HepG2 (cell line): ENCODE measurements around the gene GAR1. TPM values are rescaled to one million over a fixed set of nuclear protein-coding genes. Genes with fewer than 3 reads are reported as not detected.

ENCODE experiments used
- ATAC-seq: fragments of 200-7000 bp; cut with Tn5 transposase; 3 replicates; pipeline ENCODE4 v1.9.1; 2020; ENCODE audit warnings: mild to moderate bottlenecking, moderate library complexity
- BruUV-seq: library from RNA; stranded (reverse); fragments of 400-500 nt; replicated peaks from 2 replicates; lab custom pipeline; 2021; lab: Mats Ljungman, UMichigan
- CTCF ChIA-PET: fragments of 300-600 bp; formaldehyde crosslinking; extraction: SDS; loops from one replicate; lab custom pipeline; 2021; ENCODE audit warnings: low total read pairs, inconsistent platforms, low intra/inter-chr PET ratio; lab: Yijun Ruan, JAX
- POLR2A ChIA-PET: fragments of 350-600 bp; sonication (Branson Sonifier 250); formaldehyde crosslinking; loops from one replicate; lab custom pipeline; 2020; ENCODE audit warnings: antibody characterized with exemption, inconsistent platforms; lab: Yijun Ruan, JAX
- DNase-seq: peaks from one replicate; pipeline ENCODE4 v3.0.0-alpha.2; 2015; ENCODE audit warnings: low spot score
- FAIRE-seq: peaks from 3 replicates; lab custom pipeline; 2011; peaks lifted over from hg19 to GRCh38; lab: Jason Lieb, UNC
- H2AFZ ChIP-seq: one replicate; pipeline ENCODE4 v1.6.1; 2011; ENCODE audit warnings: low read length, inconsistent platforms
- H3K27ac ChIP-seq: fragments of 300-600 bp; 3 replicates; pipeline ENCODE4 v1.8.0; 2011; ENCODE audit warnings: mixed run types, mild to moderate bottlenecking, mixed read lengths, low read length, inconsistent platforms; ENCODE audit not compliant: insufficient read depth; ENCODE audit errors: extremely low read length
- H3K27me3 ChIP-seq, 2 experiments: fragments of 200-600 bp in 1 of 2; 2 replicates in 1 of 2; 3 replicates in 1 of 2; pipeline versions ENCODE4 v1.6.0 to v1.8.0; 2011; ENCODE audit warnings: low read length in 2 of 2, mild to moderate bottlenecking in 2 of 2, moderate library complexity in 2 of 2, inconsistent platforms in 1 of 2; ENCODE audit not compliant: insufficient read depth in 2 of 2, control insufficient read depth in 1 of 2
- H3K36me3 ChIP-seq, 2 experiments: fragments of 200-600 bp in 1 of 2; replicated peaks in 1 of 2; 2 replicates in 1 of 2; 3 replicates in 1 of 2; pipeline versions ENCODE4 v1.5.1 to v1.8.0; 2011; ENCODE audit warnings: low read length in 2 of 2, inconsistent platforms in 1 of 2; ENCODE audit not compliant: insufficient read depth in 2 of 2, control insufficient read depth in 1 of 2
- H3K4me1 ChIP-seq: 2 replicates; pipeline ENCODE4 v1.5.1; 2012; ENCODE audit warnings: low read length, inconsistent platforms; ENCODE audit not compliant: insufficient read depth
- H3K4me2 ChIP-seq: 2 replicates; pipeline ENCODE4 v1.6.0; 2011; ENCODE audit warnings: low read depth, low read length, inconsistent platforms
- H3K4me3 ChIP-seq, 3 experiments: fragments of 200-600 bp in 1 of 3; sonication (generic), shearing (Covaris generic) in 1 of 3; replicated peaks in 1 of 3; 2 replicates each; pipeline ENCODE4 v1.5.1; 2011 to 2016; ENCODE audit warnings: low read length in 3 of 3, inconsistent platforms in 2 of 3, low read depth in 2 of 3, mild to moderate bottlenecking in 2 of 3, control low read depth in 1 of 3, mixed read lengths in 1 of 3; ENCODE audit not compliant: insufficient read depth in 1 of 3
- H3K79me2 ChIP-seq: one replicate; pipeline ENCODE4 v1.6.1; 2011; ENCODE audit warnings: low read length, inconsistent platforms; ENCODE audit not compliant: insufficient read depth
- H3K9ac ChIP-seq: 2 replicates; pipeline ENCODE4 v1.6.0; 2011; ENCODE audit warnings: mild to moderate bottlenecking, low read depth, low read length, inconsistent platforms; ENCODE audit not compliant: insufficient read depth
- H3K9me3 ChIP-seq: 2 replicates; pipeline ENCODE4 v1.5.1; 2012; ENCODE audit warnings: mild to moderate bottlenecking, low read length
- H4K20me1 ChIP-seq: 2 replicates; pipeline ENCODE4 v1.6.0; 2011; ENCODE audit warnings: inconsistent platforms, mild to moderate bottlenecking, low read length, moderate library complexity; ENCODE audit not compliant: insufficient read depth
- FOXA3 ChIP-seq: IDR thresholded peaks from 2 replicates; pipeline ENCODE4 v1.6.1; 2016; ENCODE audit warnings: missing genetic modification reagents, missing compliant biosample characterization
- GLI4 ChIP-seq: sonication (generic); formaldehyde crosslinking; IDR thresholded peaks from 2 replicates; pipeline ENCODE4 v1.5.1; 2020; ENCODE audit warnings: missing genetic modification reagents, mild to moderate bottlenecking, moderate library complexity, borderline replicate concordance
- PHF20 ChIP-seq: sonication (generic); formaldehyde crosslinking; IDR thresholded peaks from 2 replicates; pipeline ENCODE4 v1.5.0; 2020; ENCODE audit warnings: mild to moderate bottlenecking, missing genetic modification reagents
- RBFOX2 ChIP-seq: fragments of 200-400 bp; formaldehyde crosslinking; IDR thresholded peaks from 2 replicates; pipeline ENCODE4 v1.6.1; 2017; ENCODE audit warnings: low read depth, mild to moderate bottlenecking, low read length
- SRY ChIP-seq: sonication (generic); formaldehyde crosslinking; IDR thresholded peaks from 2 replicates; pipeline ENCODE4 v1.8.0; 2022; ENCODE audit warnings: mild to moderate bottlenecking, missing genetic modification reagents
- STAG1 ChIP-seq: sonication (generic); formaldehyde crosslinking; IDR thresholded peaks from 2 replicates; pipeline ENCODE4 v1.4.0; 2020; ENCODE audit warnings: missing genetic modification reagents
- WGBS: methylation state at CpG from one replicate; pipeline ENCODE4 v1.1.6; 2017; ENCODE audit warnings: low lambda C conversion rate; 5-methylcytosine and 5-hydroxymethylcytosine counted together
- in situ Hi-C: cut with HindIII; loops from 2 replicates; pipeline ENCODE4 v1.10.0; 2017; ENCODE audit warnings: low pct_unique_long_range_greater_than_20kb; ENCODE audit not compliant: extremely low pct_ligation_motif_present
- intact Hi-C: fragments of 100-400 bp; cut with micrococcal nuclease; formaldehyde crosslinking; loops from one replicate; pipeline ENCODE4 v1.10.0; 2022; ENCODE audit not compliant: unreplicated experiment
- polyA plus RNA-seq, 8 experiments: library from polyadenylated mRNA; depleted of rRNA in 3 of 8; stranded (reverse) in 7 of 8; unstranded in 1 of 8; fragments of >200 nt; fragmentation: Illumina TruSeq in 4 of 8; extraction: Trizol in 4 of 8; gene quantifications; 2 replicates each; pipeline versions ENCODE4 v1.2.1 to v1.2.3, GENCODE V29; 2011 to 2016; ENCODE audit warnings: low read depth in 4 of 8, missing spikeins in 1 of 8, mixed read lengths in 1 of 8; ENCODE audit not compliant: insufficient read depth in 1 of 8
- total RNA-seq, 5 experiments: library from RNA; depleted of rRNA; stranded (reverse); fragments of >200 nt; fragmentation: Illumina TruSeq; extraction: Trizol; gene quantifications; 2 replicates each; pipeline ENCODE4 v1.2.3, GENCODE V29; 2016; ENCODE audit warnings: low read depth in 1 of 5
- TF ChIP-seq, protein P1 (sequence below): sonication (generic); formaldehyde crosslinking; IDR thresholded peaks from 2 replicates; pipeline ENCODE4 v1.8.1; 2023; ENCODE audit warnings: mild to moderate bottlenecking, missing genetic modification reagents
- TF ChIP-seq, protein P2 (sequence below): sonication (generic); formaldehyde crosslinking; IDR thresholded peaks from 2 replicates; pipeline ENCODE4 v1.8.1; 2023; ENCODE audit warnings: missing genetic modification reagents, mild to moderate bottlenecking, borderline replicate concordance

The GAR1 gene
- total and polyA plus RNA-seq, 2 of the 13 experiments (the other 11 are each of a cell fraction or from before 2014, with no cell fraction given) = 11.3 to 11.4 TPM

DNA sequence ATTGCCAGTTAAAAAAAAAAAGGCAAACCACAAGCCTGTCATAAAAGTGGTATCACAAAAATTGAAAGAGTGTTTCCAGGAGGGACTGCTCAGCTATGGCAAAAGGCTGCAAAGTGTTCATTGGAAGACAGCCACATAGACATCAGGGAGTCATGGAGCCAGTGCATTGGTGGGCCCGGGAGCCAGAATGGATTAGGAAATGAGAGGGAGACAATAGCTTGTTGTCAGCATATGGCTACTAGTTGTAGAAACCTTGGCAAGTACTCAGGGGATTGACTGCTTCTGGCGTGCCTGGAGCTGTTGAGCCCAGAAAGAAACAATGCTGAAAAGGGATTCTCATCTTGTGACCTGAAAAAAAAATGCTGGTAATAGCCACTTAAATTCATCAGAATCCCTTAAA lies 5.0 kb downstream of the GAR1 start:
- no peak overlapping the region for H2AFZ ChIP-seq
- no peaks in the 10 kb centered on the region for H3K9me3 ChIP-seq
- DNase-seq = no peak
- H3K9ac ChIP-seq = no peak overlapping the region
- H3K79me2 ChIP-seq = peaks cover 31% of the 10 kb centered on the region
- no peak for TF ChIP-seq SRY (CRISPR knock-in tag)
- TF ChIP-seq RBFOX2 = peak; percentile 51
- TF ChIP-seq FOXA3 (CRISPR knock-in tag) = no peak
- no peak overlapping the region for H3K4me2 ChIP-seq
- H4K20me1 ChIP-seq = no peaks in the 10 kb centered on the region
- no peak for FAIRE-seq
- WGBS = 89% methylated on average over 2 of the region's 2 CpGs
- no peak overlapping the region for H3K4me3 ChIP-seq
- in situ Hi-C loops = loop anchor here (25.0 kb wide), 1 partner anchor 258 kb away; the partner anchor contains the start of gene MCUB
- H3K4me1 ChIP-seq = peaks cover 46% of the 10 kb centered on the region
- no peaks in the 10 kb centered on the region; a peak in 1 of 5 replicates for H3K27me3 ChIP-seq
- no TSS peak for BruUV-seq
- no peak for ATAC-seq
- H3K27ac ChIP-seq = no peak overlapping the region
- intact Hi-C loops = no loop called here
- ChIA-PET CTCF (no interaction called here), POLR2A (no interaction called here)
- H3K36me3 ChIP-seq = peaks cover 9 to 57% of the 10 kb centered on the region in 2 experiments; a peak in 4 of 5 replicates

DNA sequence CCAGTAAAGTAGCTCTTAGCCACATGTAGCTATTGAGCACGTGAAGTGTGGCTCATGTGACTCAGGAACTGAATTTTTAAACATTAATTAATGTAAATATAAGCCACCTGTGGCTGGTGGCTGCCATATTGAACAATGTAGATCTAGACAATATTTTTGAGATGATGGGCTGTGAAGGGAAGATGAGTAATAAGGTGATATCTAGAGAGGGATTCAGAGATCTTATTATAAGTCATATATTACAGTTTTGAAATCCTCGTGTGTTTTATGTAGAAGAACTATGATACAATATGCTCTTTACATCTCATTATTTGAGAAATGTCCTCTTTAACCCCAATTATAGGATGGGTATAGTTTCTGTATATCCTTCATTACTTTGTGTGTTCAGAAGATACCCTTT lies 5.6 kb downstream of the GAR1 start:
- Histone ChIP-seq H4K20me1 (no peaks in the 10 kb centered on the region), H3K27me3 (no peaks in the 10 kb centered on the region), H3K4me2 (no peak overlapping the region), H3K36me3 (peaks cover 9 to 57% of the 10 kb centered on the region in 2 experiments; a peak in 4 of 5 replicates), H3K9ac (no peak overlapping the region), H2AFZ (no peak overlapping the region), H3K4me1 (peaks cover 46% of the 10 kb centered on the region), H3K79me2 (peaks cover 25% of the 10 kb centered on the region), H3K9me3 (no peaks in the 10 kb centered on the region), H3K4me3 (no peak overlapping the region), H3K27ac (no peak overlapping the region)
- in situ Hi-C loops (loop anchor here (25.0 kb wide), 1 partner anchor 259 kb away; the partner anchor contains the start of gene MCUB), intact Hi-C loops (no loop called here)
- no TSS peak for BruUV-seq
- TF ChIP-seq, protein P1, sequence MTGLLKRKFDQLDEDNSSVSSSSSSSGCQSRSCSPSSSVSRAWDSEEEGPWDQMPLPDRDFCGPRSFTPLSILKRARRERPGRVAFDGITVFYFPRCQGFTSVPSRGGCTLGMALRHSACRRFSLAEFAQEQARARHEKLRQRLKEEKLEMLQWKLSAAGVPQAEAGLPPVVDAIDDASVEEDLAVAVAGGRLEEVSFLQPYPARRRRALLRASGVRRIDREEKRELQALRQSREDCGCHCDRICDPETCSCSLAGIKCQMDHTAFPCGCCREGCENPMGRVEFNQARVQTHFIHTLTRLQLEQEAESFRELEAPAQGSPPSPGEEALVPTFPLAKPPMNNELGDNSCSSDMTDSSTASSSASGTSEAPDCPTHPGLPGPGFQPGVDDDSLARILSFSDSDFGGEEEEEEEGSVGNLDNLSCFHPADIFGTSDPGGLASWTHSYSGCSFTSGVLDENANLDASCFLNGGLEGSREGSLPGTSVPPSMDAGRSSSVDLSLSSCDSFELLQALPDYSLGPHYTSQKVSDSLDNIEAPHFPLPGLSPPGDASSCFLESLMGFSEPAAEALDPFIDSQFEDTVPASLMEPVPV (CRISPR knock-in tag) = no peak
- no peak for TF ChIP-seq PHF20
- TF ChIP-seq STAG1 = no peak
- no peak for TF ChIP-seq GLI4
- TF ChIP-seq, protein P2, sequence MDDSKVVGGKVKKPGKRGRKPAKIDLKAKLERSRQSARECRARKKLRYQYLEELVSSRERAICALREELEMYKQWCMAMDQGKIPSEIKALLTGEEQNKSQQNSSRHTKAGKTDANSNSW (CRISPR knock-in tag) = no peak
- ChIA-PET CTCF (no interaction called here), POLR2A (no interaction called here)
- no peak for DNase-seq
- FAIRE-seq = no peak
- WGBS = 97% methylated on average over 2 of the region's 2 CpGs
- ATAC-seq = no peak
